Measurements from ENCODE around the gene HTRA3.

Gene HTRA3

DNA sequence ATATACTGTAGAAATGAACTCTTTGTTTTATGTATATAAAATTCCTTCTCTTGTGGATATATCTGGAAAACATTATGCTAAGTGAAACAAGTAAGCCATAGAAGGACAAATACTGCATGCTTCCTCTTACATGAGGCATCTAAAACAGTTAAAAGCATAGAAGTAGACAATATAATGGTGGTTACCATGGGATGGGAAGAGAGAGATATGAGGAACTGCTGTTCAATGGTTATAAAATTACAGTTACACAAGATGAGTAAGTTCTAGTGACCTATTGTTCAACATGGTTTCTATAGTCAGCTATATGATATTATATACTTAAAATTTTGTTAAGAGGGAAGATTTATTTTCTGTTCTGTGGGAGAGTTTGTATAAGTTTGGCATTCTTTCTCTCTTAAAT, 43.4 kb downstream of the HTRA3 start:
- no peak overlapping the region for H3K27ac ChIP-seq
- DNase-seq (ENCODE audit: low spot score) = no peak
- ChIA-PET POLR2A (ENCODE audit: low non-redundant PET) (no interaction called here), CTCF (no interaction called here)
- TF ChIP-seq, protein P1, sequence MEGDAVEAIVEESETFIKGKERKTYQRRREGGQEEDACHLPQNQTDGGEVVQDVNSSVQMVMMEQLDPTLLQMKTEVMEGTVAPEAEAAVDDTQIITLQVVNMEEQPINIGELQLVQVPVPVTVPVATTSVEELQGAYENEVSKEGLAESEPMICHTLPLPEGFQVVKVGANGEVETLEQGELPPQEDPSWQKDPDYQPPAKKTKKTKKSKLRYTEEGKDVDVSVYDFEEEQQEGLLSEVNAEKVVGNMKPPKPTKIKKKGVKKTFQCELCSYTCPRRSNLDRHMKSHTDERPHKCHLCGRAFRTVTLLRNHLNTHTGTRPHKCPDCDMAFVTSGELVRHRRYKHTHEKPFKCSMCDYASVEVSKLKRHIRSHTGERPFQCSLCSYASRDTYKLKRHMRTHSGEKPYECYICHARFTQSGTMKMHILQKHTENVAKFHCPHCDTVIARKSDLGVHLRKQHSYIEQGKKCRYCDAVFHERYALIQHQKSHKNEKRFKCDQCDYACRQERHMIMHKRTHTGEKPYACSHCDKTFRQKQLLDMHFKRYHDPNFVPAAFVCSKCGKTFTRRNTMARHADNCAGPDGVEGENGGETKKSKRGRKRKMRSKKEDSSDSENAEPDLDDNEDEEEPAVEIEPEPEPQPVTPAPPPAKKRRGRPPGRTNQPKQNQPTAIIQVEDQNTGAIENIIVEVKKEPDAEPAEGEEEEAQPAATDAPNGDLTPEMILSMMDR (conservative IDR thresholded peaks at IDR 0.05; ENCODE audit: low read depth) = no peak

DNA sequence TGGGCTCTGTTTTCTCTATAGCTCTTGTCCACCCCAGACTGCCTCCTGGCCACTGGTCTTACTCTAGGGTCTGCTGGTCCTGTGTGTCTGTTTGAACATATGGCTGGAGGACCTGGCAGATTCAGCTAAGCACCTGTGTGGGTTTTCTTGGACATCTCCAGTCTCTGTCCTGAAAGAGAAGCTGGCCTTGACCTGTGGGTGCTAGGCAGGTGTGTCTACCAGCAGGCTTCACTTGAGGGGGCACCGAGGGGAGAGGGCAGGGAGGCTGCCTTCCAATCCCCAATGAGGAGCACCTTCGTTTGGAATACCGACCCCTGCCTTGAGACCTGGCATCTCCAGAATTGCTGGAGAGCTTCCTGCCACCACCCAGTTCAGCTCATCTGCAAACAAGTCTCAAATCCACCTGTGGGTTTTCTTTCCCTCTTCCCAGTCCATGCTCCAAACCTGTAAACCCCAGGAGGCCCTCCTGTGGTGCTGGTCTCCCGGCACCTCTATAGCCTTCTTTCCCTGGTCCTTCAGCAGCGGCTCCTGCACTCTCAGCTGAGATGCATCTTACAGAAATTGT, 45.2 kb downstream of the HTRA3 start:
- DNase-seq (ENCODE audit: low spot score) = no peak
- ChIA-PET CTCF (interaction anchor here (0.7 kb wide), 1 partner anchor 27 kb away, joined by 3 read pairs; no protein-coding TSS in a partner anchor), POLR2A (ENCODE audit: low non-redundant PET) (no interaction called here)
- H3K27ac ChIP-seq = peak overlapping the region; percentile 86
- TF ChIP-seq, protein P1 (conservative IDR thresholded peaks at IDR 0.05; ENCODE audit: low read depth) = no peak

DNA sequence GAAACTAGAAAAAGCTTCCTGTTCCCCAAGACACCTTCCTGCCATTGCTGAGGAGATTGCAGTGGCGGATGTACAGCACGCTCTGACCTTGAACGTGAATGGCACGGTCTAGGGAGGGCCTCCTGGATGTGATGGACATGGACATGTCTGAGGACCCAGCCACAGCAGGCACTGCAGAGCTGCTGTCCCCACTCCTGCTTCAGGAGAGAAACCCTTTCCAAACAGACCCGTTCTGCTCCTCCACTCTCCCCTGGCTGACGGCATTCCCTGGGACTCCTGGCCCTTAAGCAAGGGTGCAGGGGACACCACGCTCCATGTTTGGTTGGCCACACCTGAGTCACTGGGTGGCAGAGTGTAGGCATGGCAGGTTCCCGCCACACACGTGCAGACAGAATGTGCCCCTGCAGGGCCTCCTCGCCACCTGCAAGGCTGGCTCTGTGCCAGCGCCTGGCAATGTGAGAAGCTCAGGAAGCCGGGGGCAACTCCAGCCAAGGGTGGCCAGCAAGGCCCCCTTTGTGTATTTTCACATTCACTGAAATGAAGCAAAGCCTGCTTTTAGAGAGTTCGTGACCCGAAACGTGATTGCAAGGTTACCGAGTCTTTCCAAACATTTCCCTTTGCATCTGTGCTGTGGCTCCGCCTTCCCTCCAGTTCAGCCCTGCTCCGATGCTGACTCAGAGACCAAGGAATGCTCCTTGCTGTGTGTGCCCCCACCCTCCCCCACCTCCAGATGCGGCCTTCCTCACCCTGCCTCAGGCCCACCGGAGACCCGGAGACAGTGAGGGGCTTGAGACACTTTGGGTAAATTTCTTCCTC, 46.1 kb downstream of the HTRA3 start:
- ChIA-PET POLR2A (ENCODE audit: low non-redundant PET) (no interaction called here), CTCF (interaction anchor here (0.7 kb wide), 1 partner anchor 28 kb away, joined by 3 read pairs; no protein-coding TSS in a partner anchor)
- TF ChIP-seq, protein P1 (conservative IDR thresholded peaks at IDR 0.05; ENCODE audit: low read depth) = no peak
- peak overlapping the region; percentile 86 for H3K27ac ChIP-seq
- peak; percentile 71 for DNase-seq (ENCODE audit: low spot score)

GRCh38 chr4:8316251-8316771, 46.8 kb downstream of the HTRA3 start:
- peak overlapping the region; percentile 86 for H3K27ac ChIP-seq
- CTCF ChIA-PET = no interaction called here
- POLR2A ChIA-PET (ENCODE audit: low non-redundant PET) = no interaction called here
- TF ChIP-seq, protein P1 (conservative IDR thresholded peaks at IDR 0.05; ENCODE audit: low read depth) = no peak
- DNase-seq (ENCODE audit: low spot score) = no peak

- H3K27ac ChIP-seq = peak overlapping the region; percentile 86
- DNase-seq (ENCODE audit: low spot score) = no peak
- CTCF ChIA-PET = no interaction called here
- POLR2A ChIA-PET (ENCODE audit: low non-redundant PET) = no interaction called here
- TF ChIP-seq, protein P1 (conservative IDR thresholded peaks at IDR 0.05; ENCODE audit: low read depth) = no peak
Observed at GRCh38 chr4:8316911-8317351, 47.4 kb downstream of the HTRA3 start.

DNA sequence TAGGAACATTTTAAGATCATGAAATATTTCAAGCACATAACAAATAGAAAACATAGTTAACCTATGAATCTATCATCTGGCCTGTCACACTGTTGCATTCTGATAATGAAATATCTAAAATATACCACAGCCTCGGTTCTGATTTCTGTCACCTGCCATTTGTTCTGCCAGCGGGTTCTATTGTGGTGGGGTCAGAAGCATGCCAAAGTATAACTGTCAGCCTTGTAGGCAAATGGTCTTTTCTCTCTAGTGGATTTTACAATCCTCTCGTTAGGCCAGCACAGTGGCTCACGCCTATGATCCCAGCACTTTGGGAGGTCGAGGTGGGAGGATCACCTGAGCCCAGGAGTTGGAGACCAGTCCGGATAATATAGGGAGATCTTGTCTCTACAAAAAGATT, 47.9 kb downstream of the HTRA3 start:
- DNase-seq (ENCODE audit: low spot score) = no peak
- no peak overlapping the region for H3K27ac ChIP-seq
- ChIA-PET CTCF (no interaction called here), POLR2A (ENCODE audit: low non-redundant PET) (no interaction called here)
- TF ChIP-seq, protein P1 (conservative IDR thresholded peaks at IDR 0.05; ENCODE audit: low read depth) = no peak

Data from RWPE1 (cell line).